Activated B cell treated with CpG ODN at 0.5 μM for 24 hours (primary cell): ENCODE data around the gene OR6V1. TPM values are rescaled to one million over a fixed set of nuclear protein-coding genes. Genes with fewer than 3 reads are reported as not detected.

ENCODE experiments used
- ATAC-seq: fragments of 200-7000 bp; cut with Tn5 transposase; one replicate; pipeline ENCODE4 v1.10.0; 2021; ENCODE audit warnings: low read depth, mild to moderate bottlenecking, moderate library complexity
- CTCF ChIA-PET: fragments of 350-600 bp; sonication (Branson Sonifier 250); formaldehyde crosslinking; loops from one replicate; lab custom pipeline; 2021; ENCODE audit warnings: antibody characterized with exemption; lab: Charles Lee
- POLR2A ChIA-PET: fragments of 350-600 bp; sonication (Branson Sonifier 250); formaldehyde crosslinking; loops from one replicate; lab custom pipeline; 2021; ENCODE audit warnings: antibody characterized with exemption; lab: Charles Lee
- DNase-seq: peaks from one replicate; pipeline ENCODE4 v3.0.0; 2022
- H3K27ac Mint-ChIP-seq: one replicate; pipeline ENCODE4 v1.8.0; 2020; ENCODE audit warnings: mixed read lengths
- H3K27me3 Mint-ChIP-seq: one replicate; pipeline ENCODE4 v1.8.0; 2021; ENCODE audit warnings: mixed read lengths
- H3K36me3 Mint-ChIP-seq: one replicate; pipeline ENCODE4 v1.8.0; 2021; ENCODE audit warnings: low read depth, mixed read lengths
- H3K4me1 Mint-ChIP-seq: one replicate; pipeline ENCODE4 v1.8.0; 2021; ENCODE audit warnings: mixed read lengths
- H3K4me3 Mint-ChIP-seq: one replicate; pipeline ENCODE4 v1.8.0; 2020; ENCODE audit warnings: mild to moderate bottlenecking, mixed read lengths
- H3K9me3 Mint-ChIP-seq: one replicate; pipeline ENCODE4 v1.8.0; 2020; ENCODE audit warnings: mixed read lengths
- intact Hi-C: fragments of 100-400 bp; cut with micrococcal nuclease; formaldehyde crosslinking; loops from one replicate; pipeline ENCODE4 v1.15.1; 2024
- total RNA-seq: library from RNA; stranded (reverse); gene quantifications from 2 replicates; pipeline ENCODE4 v1.2.3, GENCODE V29; 2022
- TF ChIP-seq, protein P1 (sequence below): fragments of 200-600 bp; IDR thresholded peaks from one replicate; pipeline ENCODE4 v1.8.0; 2022; ENCODE audit warnings: antibody characterized with exemption, mild to moderate bottlenecking

Gene OR6V1
- total RNA-seq, 1 donor from 2014 or later = not detected

DNA sequence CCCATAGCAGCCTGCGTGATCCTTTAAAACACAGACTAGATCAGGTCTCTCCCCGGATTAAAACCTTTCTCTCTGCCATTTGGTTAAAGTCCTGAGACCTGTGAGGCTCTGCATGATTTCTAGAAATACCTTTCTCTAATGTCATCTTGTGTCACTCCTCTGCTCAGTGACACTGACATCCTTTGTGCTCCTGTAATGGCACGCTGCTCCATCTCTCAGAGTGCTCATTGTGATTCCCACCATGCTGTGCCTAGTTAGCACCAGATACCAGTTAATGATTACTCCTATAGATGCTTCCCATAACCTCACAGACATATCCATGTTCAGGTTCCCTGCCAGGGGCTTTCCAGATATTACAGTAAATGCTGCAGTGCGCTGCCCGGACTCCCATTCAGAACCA is 13.5 kb upstream of the OR6V1 start:
- intact Hi-C loops = no loop called here
- Mint-ChIP-seq H3K27ac (no peak overlapping the region), H3K27me3 (no peaks in the 10 kb centered on the region), H3K9me3 (peaks cover 14% of the 10 kb centered on the region), H3K36me3 (no peaks in the 10 kb centered on the region), H3K4me3 (no peak overlapping the region), H3K4me1 (peaks cover 12% of the 10 kb centered on the region)
- DNase-seq (no peak), ATAC-seq (no peak)
- ChIA-PET CTCF (no interaction called here), POLR2A (no interaction called here)
- TF ChIP-seq, protein P1, sequence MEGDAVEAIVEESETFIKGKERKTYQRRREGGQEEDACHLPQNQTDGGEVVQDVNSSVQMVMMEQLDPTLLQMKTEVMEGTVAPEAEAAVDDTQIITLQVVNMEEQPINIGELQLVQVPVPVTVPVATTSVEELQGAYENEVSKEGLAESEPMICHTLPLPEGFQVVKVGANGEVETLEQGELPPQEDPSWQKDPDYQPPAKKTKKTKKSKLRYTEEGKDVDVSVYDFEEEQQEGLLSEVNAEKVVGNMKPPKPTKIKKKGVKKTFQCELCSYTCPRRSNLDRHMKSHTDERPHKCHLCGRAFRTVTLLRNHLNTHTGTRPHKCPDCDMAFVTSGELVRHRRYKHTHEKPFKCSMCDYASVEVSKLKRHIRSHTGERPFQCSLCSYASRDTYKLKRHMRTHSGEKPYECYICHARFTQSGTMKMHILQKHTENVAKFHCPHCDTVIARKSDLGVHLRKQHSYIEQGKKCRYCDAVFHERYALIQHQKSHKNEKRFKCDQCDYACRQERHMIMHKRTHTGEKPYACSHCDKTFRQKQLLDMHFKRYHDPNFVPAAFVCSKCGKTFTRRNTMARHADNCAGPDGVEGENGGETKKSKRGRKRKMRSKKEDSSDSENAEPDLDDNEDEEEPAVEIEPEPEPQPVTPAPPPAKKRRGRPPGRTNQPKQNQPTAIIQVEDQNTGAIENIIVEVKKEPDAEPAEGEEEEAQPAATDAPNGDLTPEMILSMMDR = no peak

DNA sequence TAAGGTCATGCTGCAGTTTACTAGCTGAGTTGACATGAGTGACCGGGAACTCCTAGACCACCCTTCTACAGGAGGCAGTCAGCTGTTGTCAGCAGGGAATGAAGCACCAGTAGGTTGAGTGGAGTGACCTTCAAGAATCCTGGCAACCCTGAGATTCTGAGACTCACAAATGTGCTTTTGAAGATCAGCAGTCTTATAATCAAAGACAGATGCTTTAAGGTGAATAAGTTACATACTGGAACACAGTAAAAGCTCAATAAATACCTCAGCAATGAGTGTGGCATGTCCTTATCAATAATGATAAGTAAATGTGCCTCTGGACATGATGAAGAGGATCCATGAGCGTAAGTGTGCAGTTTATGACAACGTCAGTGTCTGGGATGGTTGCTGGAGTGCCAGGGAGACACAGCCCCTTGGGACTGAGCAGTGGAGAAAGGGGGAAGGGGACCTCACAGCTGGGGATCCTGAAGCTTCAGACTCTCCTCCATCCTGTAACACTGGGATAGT is 11.9 kb upstream of the OR6V1 start:
- no peaks in the 10 kb centered on the region for H3K27me3 Mint-ChIP-seq
- TF ChIP-seq, protein P1 = no peak
- peaks cover 12% of the 10 kb centered on the region for H3K4me1 Mint-ChIP-seq
- no peak for ATAC-seq
- H3K9me3 Mint-ChIP-seq = peaks cover 1% of the 10 kb centered on the region
- no peaks in the 10 kb centered on the region for H3K36me3 Mint-ChIP-seq
- DNase-seq = no peak
- H3K27ac Mint-ChIP-seq = no peak overlapping the region
- H3K4me3 Mint-ChIP-seq = no peak overlapping the region
- POLR2A ChIA-PET = no interaction called here
- CTCF ChIA-PET = no interaction called here
- intact Hi-C loops = no loop called here

DNA sequence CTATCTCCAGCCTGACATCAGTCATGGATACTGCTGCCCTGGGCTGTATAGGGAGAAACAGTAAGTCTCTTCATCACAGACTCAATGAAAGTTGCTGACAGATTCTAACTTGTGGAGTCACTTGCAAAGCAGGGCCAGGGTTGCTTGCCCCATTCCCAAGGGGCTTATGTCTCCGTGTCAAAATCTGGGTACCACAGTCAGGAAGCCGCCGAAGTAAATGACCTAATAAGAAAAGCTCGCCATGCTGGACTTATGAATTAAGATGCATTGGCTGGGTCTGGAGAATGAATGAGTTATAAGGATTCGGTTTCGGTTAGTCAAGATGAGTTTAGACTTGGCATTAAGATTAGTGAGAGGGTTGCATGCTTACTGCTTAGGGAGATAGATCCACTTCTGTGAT is 10.8 kb upstream of the OR6V1 start:
- DNase-seq (no peak), ATAC-seq (no peak)
- no peaks in the 10 kb centered on the region for H3K9me3 Mint-ChIP-seq
- intact Hi-C loops = no loop called here
- POLR2A ChIA-PET = no interaction called here
- TF ChIP-seq, protein P1 = no peak
- H3K4me3 Mint-ChIP-seq = no peak overlapping the region
- H3K4me1 Mint-ChIP-seq = peaks cover 14% of the 10 kb centered on the region
- no peak overlapping the region for H3K27ac Mint-ChIP-seq
- CTCF ChIA-PET = no interaction called here
- H3K36me3 Mint-ChIP-seq = no peaks in the 10 kb centered on the region
- H3K27me3 Mint-ChIP-seq = no peaks in the 10 kb centered on the region

DNA sequence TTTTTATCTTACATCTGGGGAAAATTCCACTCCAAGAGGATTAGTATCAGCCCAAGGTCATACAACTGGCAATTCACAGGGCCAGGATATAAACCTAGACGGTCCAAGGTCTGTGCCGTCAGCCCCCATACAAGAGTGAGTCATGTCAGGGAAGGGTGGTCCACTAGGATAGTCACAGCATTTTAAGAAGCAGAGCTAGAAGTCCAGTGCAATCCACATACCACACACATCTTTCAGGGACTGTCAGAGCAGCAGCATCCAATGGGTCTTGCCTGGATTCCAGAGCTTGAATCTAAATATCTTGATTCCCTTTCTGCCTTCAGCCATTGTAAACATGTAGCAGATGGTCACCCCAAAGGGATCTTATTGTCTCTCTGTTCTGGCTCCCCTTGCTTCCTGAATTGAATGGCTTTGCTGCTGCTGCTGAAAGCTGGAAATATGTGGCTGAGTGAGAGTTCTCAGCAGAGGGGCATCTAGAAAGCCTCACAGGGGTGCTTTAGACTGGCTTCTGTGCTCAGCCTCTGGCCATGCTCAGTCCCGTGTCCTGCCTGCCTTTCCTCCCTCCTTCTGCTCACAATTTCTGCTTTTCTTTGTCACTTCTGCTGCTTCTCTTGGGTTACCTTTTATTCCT is 9.9 kb upstream of the OR6V1 start:
- intact Hi-C loops = no loop called here
- no peak for ATAC-seq
- TF ChIP-seq, protein P1 = no peak
- Mint-ChIP-seq H3K9me3 (no peaks in the 10 kb centered on the region), H3K36me3 (no peaks in the 10 kb centered on the region), H3K4me1 (peaks cover 23% of the 10 kb centered on the region), H3K27ac (no peak overlapping the region), H3K27me3 (no peaks in the 10 kb centered on the region), H3K4me3 (no peak overlapping the region)
- DNase-seq = no peak
- ChIA-PET POLR2A (no interaction called here), CTCF (no interaction called here)

DNA sequence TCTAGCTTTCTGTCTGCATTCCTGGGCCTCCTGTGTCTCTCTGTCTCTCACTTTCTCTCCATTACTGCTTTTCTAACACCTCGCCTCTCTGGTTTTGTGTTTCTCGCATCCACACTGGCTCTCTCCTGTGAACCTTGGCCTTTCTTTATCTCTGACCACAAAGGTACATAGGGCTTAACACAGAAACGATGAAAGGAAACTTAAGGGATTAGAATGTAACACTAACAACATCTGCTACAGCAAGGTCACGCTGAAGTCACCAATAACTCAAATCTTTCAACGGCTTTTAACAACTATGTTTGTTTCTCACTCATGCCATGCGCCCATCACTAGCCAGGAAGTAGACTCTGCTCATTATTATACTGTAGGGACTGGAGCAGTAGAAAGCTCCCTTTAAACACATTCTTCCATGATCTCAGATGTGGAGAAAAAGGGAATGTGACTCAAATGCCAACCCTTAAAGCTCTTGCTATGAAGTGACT is 9.3 kb upstream of the OR6V1 start:
- intact Hi-C loops = no loop called here
- DNase-seq (no peak), ATAC-seq (no peak)
- no peaks in the 10 kb centered on the region for H3K36me3 Mint-ChIP-seq
- H3K27ac Mint-ChIP-seq = no peak overlapping the region
- ChIA-PET POLR2A (no interaction called here), CTCF (interaction anchor here (1.0 kb wide), 1 partner anchor 172 kb away, joined by 3 read pairs; no protein-coding TSS in a partner anchor)
- H3K4me3 Mint-ChIP-seq = no peak overlapping the region
- H3K9me3 Mint-ChIP-seq = no peaks in the 10 kb centered on the region
- TF ChIP-seq, protein P1 = no peak
- H3K27me3 Mint-ChIP-seq = no peaks in the 10 kb centered on the region
- H3K4me1 Mint-ChIP-seq = peaks cover 29% of the 10 kb centered on the region
